Amniotic epithelial cell (primary cell): Measurements from ENCODE around the gene AP5Z1.
A peak's percentile ranks its signal among the peaks of the same experiment; 100 is the strongest.

ENCODE experiments used
- DNase-seq: peaks from one replicate; pipeline ENCODE4 v3.0.0-alpha.2; 2010; ENCODE audit warnings: low read depth

Gene AP5Z1

DNA sequence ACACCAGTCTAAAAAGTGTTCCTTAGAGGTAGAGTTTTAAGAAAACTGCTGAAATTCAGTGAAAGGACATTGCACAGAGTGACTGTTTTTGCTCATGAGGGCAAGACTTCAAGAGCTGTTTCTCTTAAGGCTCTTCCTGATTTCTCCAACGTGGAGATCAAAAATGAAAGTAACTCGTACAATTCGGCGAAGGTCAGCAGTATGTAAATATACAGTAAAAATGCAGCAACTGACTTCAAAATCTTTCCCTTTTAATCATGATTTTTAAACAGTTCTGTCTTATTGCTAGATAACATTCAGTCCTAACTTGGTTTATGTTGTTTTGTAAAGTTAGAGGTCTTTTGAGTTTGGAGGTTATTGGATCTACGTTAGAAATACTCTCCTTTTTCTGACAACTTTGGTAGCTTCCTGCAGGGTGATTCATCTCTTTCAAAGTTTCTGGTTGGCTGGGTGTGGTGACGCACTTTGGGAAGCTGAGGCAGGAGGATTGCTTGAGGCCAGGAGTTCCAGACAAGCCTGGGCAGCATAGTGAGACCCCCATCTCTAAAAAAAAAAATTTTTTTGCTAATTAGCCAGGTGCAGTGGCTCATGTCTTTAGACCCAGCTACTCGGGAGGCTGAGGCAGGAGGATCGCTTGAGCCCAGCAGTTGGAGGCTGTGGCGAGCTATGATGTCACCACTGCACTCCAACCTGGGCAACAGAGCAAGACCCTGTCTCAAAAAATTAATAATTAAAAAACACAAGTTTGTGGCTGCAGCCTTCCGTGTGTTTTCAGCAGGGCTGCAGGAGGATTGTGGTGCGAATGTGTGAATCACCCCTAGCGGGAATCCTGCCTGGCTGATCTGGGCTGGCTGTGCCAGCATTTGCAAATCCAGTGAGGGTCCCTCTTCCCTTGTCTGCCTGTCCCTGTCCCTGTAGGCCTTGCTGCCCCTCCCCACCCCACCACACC lies 29.2 kb upstream of the AP5Z1 start:
- peak; percentile 78 for DNase-seq

DNA sequence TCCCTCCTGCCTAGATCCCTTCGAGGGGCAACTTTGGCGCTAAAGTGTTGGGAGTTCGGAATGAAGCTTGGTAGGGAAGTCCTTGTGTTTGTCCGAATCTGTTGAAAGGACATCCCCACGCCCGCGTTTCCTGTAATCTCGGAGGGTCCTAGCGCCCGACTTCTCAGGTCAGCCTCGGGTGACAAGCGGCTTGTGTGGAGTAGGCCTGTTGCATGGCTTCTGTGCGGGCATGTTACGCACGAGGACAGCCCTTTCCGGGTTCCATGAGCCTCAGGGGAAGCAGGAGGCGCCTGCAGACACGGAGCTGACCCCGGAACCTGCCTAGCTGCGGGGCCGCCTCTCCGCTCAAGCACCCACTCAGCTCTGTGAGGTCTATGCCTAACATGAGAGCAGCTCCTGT lies 28.4 kb upstream of the AP5Z1 start:
- DNase-seq, result no peak

DNA sequence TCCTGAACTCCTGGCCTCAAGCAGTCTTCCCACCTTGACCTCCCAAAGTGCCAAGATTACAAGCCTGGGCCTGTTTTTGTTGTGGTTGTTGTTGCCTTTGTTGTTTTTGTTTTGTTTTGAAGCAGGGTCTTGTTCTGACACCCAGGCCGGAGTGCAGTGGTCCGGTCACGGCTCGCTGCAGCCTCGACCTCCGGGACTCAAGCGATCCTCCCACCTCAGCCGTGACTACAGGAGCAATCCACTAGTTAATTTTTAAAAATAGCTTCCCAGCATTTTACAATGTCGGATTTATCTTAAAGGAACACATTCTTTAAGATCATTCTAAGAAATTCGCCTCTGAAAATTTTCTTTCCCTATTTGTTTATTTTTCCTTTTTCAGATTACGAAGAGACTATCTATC lies 27.7 kb upstream of the AP5Z1 start:
- DNase-seq, result no peak

DNA sequence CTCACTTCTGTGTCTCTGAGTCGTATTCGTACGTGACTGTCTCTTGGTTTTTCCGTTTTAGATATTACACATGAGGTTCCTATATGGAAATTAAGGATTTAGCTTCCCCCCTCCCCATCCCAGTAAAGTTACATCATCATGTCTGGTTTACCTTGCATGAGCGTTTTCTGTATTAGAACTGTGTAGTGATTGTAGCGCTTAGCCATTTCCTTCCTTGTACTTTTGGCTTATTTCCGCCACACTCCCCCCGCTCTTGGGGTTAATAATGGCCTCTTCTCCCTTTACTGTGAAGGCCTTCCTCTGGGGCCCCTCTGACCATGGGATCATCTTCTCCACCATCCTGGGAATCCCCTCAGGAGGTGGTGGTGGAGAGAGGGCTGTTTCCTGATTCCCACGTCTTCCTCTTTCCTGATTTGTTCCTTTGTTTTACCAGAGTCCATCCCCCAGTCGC lies 27.2 kb upstream of the AP5Z1 start:
- DNase-seq, result no peak

DNA sequence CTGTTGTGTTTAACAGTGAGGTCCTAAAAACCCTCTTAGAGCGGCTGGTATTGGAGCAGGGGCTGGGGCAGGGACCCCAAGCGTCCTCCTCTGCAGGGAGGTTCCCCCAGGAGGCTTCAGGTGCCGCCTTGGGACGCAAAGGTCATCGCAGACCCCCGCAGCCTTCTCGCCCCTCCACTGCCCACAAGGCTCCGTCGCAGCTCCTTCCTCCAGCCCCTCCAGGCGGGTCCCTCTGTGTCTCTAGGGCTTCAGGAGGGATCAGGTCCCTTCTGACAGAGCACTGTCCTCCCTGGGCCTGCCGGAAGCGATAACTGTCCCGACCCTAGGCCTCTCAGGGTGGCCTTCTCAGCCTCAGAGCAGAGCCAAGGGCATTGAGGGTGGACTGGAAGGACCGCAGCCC lies 26.1 kb upstream of the AP5Z1 start:
- no peak for DNase-seq

DNA sequence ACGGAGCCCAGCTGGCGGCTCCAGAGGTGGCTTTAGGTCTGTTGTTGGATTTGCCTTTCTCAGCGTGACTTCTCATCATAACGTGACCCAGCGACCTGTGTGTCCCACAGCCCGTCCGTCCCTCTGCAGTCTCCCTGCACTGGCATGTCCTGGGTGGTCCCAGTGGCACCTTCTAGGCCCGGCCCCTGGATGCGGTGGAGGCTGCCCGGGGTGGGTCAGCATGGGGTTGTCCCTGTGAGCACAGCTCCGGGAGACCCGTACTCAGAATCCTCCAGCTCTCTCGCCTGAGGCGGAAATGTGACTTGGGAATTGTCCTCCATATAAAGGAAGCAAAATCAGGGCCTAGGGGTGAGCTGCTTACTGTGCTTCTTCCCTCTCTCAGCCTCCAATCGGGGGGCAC lies 25.6 kb upstream of the AP5Z1 start:
- DNase-seq, result no peak

DNA sequence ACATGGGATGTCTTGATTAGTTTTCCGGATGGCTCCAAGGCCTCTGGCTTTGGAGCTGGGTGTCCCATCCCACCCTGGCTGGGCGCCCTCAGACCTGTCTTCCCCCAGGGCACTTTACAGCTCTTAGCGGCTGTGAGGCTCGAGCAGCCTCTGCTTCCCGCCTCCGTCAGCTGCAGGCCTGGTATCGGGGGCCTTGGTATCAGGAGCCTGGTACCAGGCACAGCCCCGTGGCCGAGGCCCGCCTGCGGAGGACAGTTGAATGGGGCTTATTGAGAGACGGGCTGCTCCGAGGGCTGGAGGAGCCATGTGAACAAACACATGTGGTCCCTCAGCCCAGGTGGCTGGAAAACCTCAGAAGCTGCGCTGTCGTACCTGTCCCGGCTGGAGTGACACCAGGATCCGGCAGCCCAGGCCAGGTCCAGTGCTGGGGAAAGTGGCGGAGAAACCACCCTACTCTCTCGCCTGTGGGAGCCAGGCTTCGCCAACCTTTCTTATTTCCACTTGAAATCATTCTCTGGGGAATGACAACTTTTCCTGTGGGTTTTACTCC lies 23.9 kb upstream of the AP5Z1 start:
- no peak for DNase-seq

DNA sequence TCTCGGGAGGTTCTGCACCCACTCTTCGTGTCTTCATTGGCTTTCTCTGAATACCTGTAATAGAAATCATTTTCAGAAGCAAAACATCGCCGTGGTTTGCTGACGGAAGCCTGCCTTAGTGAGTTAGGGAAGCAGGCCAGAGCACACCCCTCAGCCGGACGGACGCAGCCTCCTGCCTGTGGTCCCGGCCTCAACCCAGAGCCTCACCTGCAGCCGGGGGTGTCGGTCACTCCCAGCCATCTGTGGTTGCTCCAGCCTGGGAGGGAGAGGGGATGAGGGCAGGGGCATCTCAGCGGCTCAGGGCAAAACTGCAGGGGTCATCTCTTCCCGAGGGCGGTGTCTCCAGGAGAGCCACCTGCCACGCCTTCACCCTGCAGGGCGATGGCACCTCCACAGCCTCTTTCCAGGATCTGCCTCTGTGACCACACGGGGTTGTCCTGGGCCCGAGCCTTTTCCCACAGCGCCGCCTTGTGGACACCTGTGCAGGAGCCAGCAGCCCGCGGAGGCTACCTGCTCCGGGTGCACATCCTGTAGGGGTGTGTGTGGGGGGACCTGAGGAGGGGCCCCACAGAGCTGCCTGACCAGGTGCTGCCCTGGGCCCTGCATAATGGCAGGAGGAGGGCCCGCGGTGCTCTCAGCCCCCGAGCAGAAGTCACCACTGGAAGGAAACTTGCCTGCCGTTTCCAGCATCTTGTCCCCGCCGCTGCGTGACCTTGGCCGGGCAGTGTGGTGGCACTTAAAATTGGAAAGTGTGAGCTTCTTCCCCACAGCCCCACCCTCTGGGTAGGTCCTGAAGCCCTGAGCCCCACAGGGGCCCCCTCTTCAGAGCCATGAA lies 21.6 kb upstream of the AP5Z1 start:
- peak; percentile 36 for DNase-seq

DNA sequence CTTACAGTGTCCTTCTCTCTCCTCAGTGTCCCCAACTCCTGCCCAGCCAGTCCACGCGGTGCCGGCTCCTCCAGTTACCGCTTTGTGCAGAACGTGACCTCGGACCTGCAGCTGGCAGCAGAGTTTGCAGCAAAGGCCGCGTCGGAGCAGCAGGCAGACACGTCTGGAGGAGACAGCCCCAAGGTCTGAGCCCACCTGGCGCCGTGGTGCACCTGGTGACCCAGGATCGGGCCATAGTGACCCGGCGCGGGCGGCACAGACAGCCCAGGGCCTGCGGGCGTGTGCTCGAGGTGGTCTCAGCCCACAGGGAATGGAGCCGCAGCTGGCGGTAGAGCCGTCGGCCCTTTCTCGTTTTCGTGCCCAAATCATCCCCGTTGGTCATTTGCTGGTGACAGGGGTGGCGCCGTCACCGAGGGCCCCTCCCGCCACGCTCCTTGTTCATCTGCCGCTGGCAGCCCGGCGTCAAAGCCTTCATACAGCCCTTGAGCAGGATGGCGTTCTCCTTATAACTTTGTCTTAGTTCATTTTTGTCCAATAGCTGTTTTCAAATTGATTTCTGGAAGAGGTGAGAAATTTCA lies 20.9 kb upstream of the AP5Z1 start:
- DNase-seq, result no peak

DNA sequence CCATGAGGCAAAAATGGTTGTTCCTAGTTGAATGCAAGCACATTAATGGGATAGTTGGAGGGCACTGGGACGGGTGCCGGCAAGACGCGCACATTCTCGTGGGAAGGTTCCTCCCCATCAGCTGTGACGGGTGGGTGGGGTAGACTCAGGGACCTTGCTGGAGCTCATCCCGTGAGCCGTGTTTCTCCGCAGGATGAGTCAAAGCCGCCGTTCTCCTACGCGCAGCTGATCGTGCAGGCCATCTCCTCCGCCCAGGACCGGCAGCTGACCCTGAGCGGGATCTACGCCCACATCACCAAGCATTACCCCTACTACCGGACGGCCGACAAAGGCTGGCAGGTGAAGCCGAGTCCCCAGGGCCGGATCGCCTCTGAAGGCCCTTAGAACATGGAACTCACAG lies 20.4 kb upstream of the AP5Z1 start:
- DNase-seq, result no peak

DNA sequence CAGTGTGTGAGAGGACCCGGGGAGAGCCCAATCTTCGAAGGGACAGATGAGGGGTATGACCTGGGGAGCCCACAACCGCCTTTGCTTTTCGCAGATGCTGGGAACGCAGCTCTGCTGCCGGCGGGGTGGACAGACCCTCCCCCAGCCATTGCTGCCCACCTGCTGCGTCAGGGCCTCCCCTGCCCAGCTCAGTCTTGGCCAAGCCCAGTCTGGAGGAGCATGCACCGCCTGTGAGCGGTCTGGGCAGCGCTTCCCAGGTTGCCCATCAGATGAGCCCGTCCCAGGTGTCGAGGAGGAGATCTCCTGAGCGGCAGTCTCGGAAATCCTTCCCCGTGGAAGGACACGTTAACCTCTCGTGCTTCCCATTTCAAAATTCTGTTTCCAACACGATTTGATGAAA lies 17.3 kb upstream of the AP5Z1 start:
- DNase-seq, result no peak

DNA sequence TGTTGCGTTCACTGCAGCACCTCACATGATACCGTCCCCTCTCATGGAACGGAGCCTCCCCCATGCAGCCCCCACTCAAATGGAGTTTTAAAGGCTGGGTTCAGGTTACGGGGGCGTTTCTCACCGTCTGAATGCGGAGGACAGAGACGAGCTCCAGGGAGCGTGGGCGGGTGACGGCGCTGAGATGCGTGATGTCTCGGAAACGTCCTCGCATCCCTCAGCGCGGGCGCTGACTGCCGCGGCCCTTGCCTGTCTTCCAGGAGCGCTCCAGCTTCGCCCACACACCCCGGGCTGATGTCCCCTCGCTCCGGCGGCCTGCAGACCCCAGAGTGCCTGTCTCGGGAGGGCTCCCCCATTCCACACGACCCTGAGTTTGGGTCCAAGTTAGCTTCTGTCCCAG lies 16.6 kb upstream of the AP5Z1 start:
- no peak for DNase-seq

DNA sequence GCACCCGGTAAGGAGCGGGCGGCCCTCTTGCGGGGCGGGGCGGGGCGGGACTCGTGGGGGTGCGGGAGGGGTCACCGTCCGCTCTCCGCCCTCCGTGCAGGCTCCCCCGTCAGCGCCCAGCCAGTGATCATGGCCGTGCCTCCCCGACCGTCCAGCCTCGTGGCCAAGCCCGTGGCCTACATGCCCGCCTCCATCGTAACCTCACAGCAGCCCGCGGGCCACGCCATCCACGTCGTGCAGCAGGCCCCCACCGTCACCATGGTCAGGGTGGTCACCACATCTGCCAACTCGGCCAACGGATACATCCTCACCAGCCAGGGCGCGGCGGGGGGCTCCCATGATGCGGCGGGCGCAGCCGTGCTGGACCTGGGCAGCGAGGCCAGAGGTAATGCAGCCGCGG lies 16.2 kb upstream of the AP5Z1 start:
- no peak for DNase-seq

DNA sequence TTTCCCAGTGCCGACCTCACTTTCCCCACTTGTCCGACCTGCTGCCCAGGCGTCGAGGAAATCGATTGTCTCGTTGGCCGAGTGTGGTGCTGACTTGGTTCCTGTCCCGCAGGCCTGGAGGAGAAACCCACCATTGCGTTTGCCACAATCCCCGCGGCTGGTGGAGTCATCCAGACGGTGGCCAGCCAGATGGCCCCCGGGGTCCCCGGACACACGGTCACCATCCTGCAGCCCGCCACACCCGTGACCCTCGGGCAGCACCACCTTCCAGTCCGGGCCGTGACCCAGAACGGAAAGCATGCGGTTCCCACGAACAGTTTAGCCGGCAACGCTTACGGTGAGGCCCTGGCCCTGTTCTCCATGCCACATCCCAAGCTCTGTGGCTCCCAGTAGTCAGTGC lies 14.5 kb upstream of the AP5Z1 start:
- no peak for DNase-seq

DNA sequence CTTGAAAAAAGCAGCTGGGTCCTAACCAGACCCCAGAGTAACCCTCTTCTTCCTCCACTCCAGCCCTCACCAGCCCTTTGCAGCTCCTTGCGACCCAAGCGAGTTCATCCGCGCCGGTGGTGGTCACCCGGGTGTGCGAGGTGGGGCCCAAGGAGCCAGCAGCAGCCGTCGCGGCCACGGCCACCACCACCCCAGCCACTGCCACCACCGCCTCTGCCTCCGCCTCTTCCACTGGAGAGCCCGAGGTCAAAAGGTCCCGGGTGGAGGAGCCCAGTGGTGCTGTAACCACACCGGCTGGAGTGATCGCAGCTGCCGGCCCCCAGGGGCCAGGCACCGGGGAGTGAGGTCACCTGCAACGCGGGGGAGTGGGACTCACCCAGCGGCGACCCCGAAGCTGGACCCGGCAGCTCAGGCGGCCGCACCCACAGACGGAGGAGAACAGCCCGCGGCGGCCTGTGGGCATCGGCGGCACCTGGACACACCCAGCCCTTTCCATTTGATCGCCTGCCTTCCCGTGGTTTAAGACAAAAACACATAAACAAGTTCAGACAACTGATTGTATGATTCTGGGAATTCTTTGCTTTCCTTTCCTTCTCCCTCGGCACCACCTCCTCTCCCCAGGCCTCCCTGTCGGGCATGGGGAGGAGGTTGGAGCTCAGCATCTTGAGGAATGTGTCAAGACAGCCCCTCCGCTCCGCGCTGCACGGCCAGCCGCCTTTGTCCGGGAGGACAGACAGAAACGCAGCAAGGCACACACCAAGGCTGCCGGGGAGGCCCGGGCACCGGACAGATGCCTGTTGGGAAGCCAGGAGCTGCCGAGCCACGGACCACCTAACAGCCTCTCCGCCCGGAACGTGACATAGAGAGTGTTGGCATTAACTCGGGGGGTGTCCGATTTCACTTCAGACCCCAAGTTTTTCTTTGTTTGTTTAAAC lies 13.0 kb upstream of the AP5Z1 start:
- DNase-seq, result no peak

DNA sequence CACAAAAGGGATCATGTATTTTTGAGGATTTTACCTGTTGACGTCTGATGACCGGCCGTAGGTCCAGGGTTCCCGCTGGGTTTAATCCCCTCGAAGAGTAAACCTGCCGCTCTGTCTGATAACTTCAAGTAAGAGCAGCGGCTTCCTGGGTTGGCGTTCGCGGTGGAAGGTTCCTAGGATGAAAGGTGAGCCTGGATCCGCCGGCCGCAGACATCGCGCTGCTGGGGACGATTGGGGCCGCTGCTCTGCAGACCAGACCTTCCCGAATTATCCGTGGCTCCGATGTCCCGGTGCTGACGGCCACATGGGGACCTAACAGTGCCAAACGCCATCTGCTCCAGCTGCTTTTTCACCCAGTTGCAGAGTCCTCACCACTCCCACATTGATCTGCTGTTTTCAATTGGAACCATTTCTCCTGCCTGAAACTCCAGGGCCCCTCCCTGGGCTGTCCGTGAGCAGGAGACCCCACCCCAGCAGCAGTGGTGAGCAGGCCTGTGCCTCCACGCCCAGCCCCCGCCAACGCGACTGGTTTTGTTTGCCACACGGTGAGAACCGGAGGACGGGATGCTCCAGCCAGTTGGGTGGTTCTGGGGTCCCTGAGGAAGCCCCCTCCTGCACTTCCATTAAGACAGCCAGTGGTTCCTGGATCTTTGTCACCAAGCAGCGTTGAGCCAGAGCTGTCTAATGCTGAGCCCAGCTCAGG lies 12.2 kb upstream of the AP5Z1 start:
- DNase-seq, result no peak

DNA sequence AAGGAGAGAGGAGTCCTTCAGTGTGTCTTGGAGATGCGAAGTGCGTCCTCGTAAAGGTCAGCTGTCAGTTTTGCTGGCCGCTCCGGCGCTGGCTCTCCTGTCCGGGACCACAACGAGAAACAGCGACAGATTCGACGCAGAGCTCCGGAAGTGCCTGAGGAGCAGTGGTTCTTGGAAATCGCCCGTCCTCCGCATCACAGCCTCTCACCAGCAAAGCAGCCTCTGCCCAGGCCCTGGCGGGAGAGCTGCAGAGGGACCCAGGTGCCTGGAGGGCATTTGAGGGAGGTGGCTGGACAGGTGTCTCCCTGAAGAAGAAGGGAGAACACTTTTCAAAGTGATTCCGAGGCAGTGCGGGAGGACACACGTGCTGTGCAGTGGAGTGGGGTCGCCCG lies 11.6 kb upstream of the AP5Z1 start:
- DNase-seq, result no peak

DNA sequence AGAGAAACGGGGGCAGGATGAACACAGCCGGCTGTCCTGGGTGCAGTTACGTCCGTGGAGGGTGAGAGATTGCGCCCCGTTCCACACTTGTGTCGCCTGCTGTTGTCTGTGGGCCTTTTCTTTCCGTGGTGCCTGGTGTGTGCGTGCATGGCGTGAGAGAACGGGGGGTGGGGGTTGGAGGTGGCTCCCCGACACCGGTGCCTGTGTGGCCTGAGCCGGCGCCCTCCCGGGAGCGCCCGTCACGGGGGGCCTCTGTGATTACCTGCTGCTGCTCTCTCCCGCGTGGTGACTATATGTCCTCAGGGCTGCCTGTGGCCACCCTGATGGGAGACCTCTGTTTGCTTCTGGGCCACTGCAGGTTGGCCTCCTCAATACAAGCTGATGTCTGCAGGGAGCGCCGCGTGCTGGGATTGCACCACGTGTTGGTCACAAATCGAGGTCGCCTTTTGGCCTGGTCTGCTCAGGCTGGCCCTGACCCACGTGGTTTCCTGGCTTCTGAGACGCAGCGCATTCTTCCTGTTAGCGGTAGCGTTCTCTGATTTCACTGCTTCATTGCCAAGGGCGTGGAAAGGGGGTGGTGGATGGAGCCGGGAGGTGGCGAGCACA lies 10.9 kb upstream of the AP5Z1 start:
- no peak for DNase-seq

DNA sequence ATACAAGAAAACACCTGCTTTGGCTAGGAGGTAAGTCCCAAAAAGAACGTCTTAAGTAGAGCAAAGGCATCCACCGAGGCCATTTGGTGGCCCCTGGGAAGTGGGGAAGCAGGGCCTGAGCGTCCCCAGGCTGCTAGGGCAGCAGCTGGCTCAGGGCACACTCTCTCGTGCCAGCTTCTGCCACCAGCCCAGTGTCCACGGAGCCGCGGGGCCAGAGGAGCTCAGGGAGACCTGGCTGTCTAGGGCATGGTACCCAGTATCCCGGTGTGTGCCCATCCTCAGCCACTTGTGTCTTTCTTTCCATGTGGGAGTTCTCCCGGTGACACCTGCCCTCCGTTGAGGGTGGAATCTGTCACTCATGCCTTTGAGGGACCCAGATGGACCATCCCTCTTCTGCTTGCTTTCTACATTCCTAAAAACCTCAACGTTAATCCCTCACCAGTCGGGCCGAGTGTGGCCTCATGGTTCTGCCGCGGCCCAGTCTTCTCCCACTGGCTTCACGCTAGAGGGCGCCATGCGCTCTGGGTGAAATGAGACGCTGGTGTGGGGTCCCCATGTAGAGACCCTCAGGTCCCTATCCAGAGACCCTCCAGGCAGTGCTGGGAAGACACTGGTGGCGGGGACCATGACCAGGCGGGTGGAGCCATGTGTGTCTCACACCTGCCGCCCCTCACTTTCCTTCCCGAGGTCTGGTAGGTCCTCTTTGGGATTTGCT lies 9.5 kb upstream of the AP5Z1 start:
- peak; percentile 27 for DNase-seq
